ENCODE data around the gene GNAL. TPM values are rescaled to one million over a fixed set of nuclear protein-coding genes. Genes with fewer than 3 reads are reported as not detected.

GNAL gene
- total RNA-seq, 6 donors from 2014 or later: 1.00 to 6.7 (median 3.5) TPM

GRCh38 chr18:11760498-11761167, 71.6 kb downstream of the GNAL start:
- TF ChIP-seq CTCF (IDR thresholded peaks at IDR 0.05): no peak
- no peak for TF ChIP-seq POLR2A (IDR thresholded peaks at IDR 0.05)
- TF ChIP-seq POLR2AphosphoS5 (IDR thresholded peaks at IDR 0.05): no peak
- no peak for TF ChIP-seq EP300 (IDR thresholded peaks at IDR 0.05)
- no peaks in the 10 kb centered on the region for H3K4me1 ChIP-seq
- no peaks in the 10 kb centered on the region for H3K9me3 ChIP-seq
- H3K27ac ChIP-seq: no peak overlapping the region
- 81 to 87% methylated on average over 3 to 7 of the region's 7 CpGs for WGBS, 2 donors
- no peaks in the 10 kb centered on the region for H3K27me3 ChIP-seq
- DNase-seq: no peak
- no peak overlapping the region for H3K4me3 ChIP-seq
- no peaks in the 10 kb centered on the region for H3K36me3 ChIP-seq
- ATAC-seq (ENCODE audit: low FRiP score in 2 of 2): peak in 1 of 2 donors; percentile 10

- Histone ChIP-seq H3K27ac (no peak overlapping the region), H3K9me3 (no peaks in the 10 kb centered on the region)
- DNase-seq: no peak
Measured at GRCh38 chr18:11761553-11761952, 72.5 kb downstream of the GNAL start.

GRCh38 chr18:11762429-11762828, 73.4 kb downstream of the GNAL start:
- Histone ChIP-seq H3K36me3 (no peaks in the 10 kb centered on the region), H3K27me3 (no peaks in the 10 kb centered on the region), H3K9me3 (no peaks in the 10 kb centered on the region), H3K4me1 (no peaks in the 10 kb centered on the region), H3K27ac (no peak overlapping the region), H3K4me3 (no peak overlapping the region)
- ATAC-seq (ENCODE audit: low FRiP score in 2 of 2) (no peak), DNase-seq (no peak)
- TF ChIP-seq CTCF (IDR thresholded peaks at IDR 0.05) (no peak), POLR2A (IDR thresholded peaks at IDR 0.05) (no peak), POLR2AphosphoS5 (IDR thresholded peaks at IDR 0.05) (no peak), EP300 (IDR thresholded peaks at IDR 0.05) (no peak)
- 81 to 90% methylated on average over 7 of the region's 7 CpGs for WGBS, 2 donors

More at GRCh38 chr18:11761553-11761952, 72.5 kb downstream of the GNAL start:
- TF ChIP-seq CTCF (IDR thresholded peaks at IDR 0.05): peak in 2 of 6 experiments; percentile 11
- TF ChIP-seq POLR2A (IDR thresholded peaks at IDR 0.05): no peak
- WGBS, 2 donors: 92 to 95% methylated on average over 2 of the region's 2 CpGs
- Histone ChIP-seq H3K36me3 (no peaks in the 10 kb centered on the region), H3K4me1 (no peaks in the 10 kb centered on the region), H3K27me3 (no peaks in the 10 kb centered on the region), H3K4me3 (no peak overlapping the region)
- no peak for ATAC-seq (ENCODE audit: low FRiP score in 2 of 2)

GRCh38 chr18:11767329-11767728, 78.3 kb downstream of the GNAL start:
- Histone ChIP-seq H3K27ac (no peak overlapping the region), H3K27me3 (no peaks in the 10 kb centered on the region), H3K9me3 (no peaks in the 10 kb centered on the region), H3K36me3 (no peaks in the 10 kb centered on the region), H3K4me3 (no peak overlapping the region), H3K4me1 (no peaks in the 10 kb centered on the region)
- TF ChIP-seq EP300 (IDR thresholded peaks at IDR 0.05): no peak
- no peak for TF ChIP-seq CTCF (IDR thresholded peaks at IDR 0.05)
- TF ChIP-seq POLR2A (IDR thresholded peaks at IDR 0.05): no peak
- TF ChIP-seq POLR2AphosphoS5 (IDR thresholded peaks at IDR 0.05): no peak
- WGBS, 2 donors: 92 to 95% methylated on average over 6 of the region's 6 CpGs
- DNase-seq (no peak), ATAC-seq (ENCODE audit: low FRiP score in 2 of 2) (peak in 1 of 2 donors; percentile 37)

- no peaks in the 10 kb centered on the region for H3K9me3 ChIP-seq
- TF ChIP-seq POLR2A (IDR thresholded peaks at IDR 0.05) (no peak), POLR2AphosphoS5 (IDR thresholded peaks at IDR 0.05) (no peak), CTCF (IDR thresholded peaks at IDR 0.05) (no peak), EP300 (IDR thresholded peaks at IDR 0.05) (no peak)
- H3K27me3 ChIP-seq: no peaks in the 10 kb centered on the region
- no peak for ATAC-seq (ENCODE audit: low FRiP score in 2 of 2)
- no peaks in the 10 kb centered on the region for H3K36me3 ChIP-seq
- WGBS, 2 donors: 60 to 66% methylated on average over 4 of the region's 4 CpGs
- no peak overlapping the region for H3K27ac ChIP-seq
- no peak overlapping the region for H3K4me3 ChIP-seq
- DNase-seq: no peak
- H3K4me1 ChIP-seq: no peaks in the 10 kb centered on the region
Measured at GRCh38 chr18:11767935-11768334, 78.9 kb downstream of the GNAL start.
